ENCODE results near the gene GNE. TPM values are rescaled to one million over a fixed set of nuclear protein-coding genes. Genes with fewer than 3 reads are reported as not detected.

Gene GNE
- total RNA-seq, 1 donor from 2014 or later = 22.7 TPM

DNA sequence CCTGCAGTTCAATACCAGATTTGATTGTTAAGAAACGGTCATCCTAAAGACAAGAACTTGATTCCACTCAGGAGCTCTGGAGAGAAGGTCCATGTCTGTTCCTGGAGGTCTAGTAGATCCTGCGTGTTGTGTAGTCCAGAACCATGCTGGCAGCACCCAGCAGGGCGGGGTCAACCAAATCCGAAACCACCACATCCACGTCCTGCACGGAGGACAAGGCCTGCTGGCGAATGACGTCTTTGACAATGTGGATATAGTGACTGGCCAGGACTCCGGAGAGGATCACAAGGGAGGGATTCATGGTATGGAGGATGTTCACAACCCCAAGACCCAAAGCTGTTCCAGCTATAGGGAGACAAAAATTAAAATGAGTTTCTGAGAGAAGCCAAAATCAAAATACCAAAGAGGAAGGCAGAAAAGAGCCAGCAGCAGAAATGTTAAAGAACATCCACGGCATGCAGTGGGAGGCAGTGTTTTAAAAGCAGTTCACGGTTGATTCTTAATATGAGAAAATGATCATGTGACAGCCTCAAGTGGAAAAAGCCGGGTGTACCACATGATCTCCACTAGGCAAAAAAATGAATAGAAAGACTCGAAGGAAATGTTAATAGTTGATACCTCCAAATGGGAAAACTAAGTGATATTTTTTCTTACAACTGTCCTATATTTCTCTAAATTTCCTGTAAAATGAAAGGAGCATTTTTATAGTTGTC is 40.8 kb downstream of the GNE start:
- H3K36me3 Mint-ChIP-seq (ENCODE audit: low read depth) = peaks cover 54% of the 10 kb centered on the region
- peaks cover 44% of the 10 kb centered on the region for H3K4me1 Mint-ChIP-seq (ENCODE audit: low read depth)
- peak overlapping the region; percentile 71 for H3K4me3 Mint-ChIP-seq
- H3K9me3 Mint-ChIP-seq = no peaks in the 10 kb centered on the region
- no peak for DNase-seq (ENCODE audit: low spot score)
- peak overlapping the region; percentile 90 for H3K27ac Mint-ChIP-seq
- intact Hi-C loops (cut with micrococcal nuclease) = loop anchor here (1.0 to 10.0 kb wide), 3 partner anchors 10 to 357 kb away; partner anchors contain the start of gene MELK
- H3K27me3 Mint-ChIP-seq (ENCODE audit: insufficient read depth) = no peaks in the 10 kb centered on the region

DNA sequence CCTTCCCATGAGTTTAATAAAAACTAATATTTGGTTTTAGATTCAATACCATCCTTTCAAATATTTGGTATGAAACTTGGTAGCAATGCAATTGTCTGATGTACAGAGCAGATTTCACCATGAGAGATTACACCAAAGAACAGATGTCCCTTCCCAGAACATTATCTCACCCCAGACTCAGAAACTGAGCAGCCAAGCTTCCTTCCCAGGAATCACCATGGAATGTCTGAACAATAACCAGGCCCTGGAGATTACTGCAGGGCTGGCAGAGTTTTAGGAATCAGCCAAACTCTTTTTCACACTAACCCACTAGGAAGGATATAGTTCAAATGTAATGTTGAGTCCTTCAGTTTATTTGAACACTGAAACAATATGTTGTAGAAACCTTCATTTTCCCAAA is 43.7 kb downstream of the GNE start:
- Mint-ChIP-seq H3K36me3 (ENCODE audit: low read depth) (peaks cover 54% of the 10 kb centered on the region), H3K27ac (no peak overlapping the region), H3K4me3 (no peak overlapping the region), H3K4me1 (ENCODE audit: low read depth) (peaks cover 46% of the 10 kb centered on the region), H3K9me3 (no peaks in the 10 kb centered on the region), H3K27me3 (ENCODE audit: insufficient read depth) (no peaks in the 10 kb centered on the region)
- intact Hi-C loops (cut with micrococcal nuclease) = loop anchor here (10.0 kb wide), 1 partner anchor 360 kb away; the partner anchor contains the start of gene MELK
- DNase-seq (ENCODE audit: low spot score) = no peak

DNA sequence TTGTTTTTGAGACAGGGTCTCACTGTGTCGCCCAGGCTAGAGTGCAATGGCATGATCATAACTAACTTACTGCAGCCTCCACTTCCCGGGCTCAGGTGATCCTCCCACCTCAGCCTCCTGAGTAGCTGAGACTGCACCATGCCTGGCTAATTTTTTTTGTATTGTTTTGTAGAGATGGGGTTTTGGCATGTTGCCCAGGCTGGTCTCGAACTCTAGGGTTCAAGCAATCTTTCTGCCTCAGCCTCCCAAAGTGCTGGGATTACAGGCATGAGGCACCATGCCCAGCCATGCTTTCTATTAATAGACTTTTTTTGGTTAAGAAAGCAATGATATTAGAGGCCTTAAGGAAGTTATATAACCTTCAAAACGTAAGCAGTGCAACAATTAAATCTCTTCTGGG is 44.3 kb downstream of the GNE start:
- Mint-ChIP-seq H3K27ac (no peak overlapping the region), H3K36me3 (ENCODE audit: low read depth) (peaks cover 53% of the 10 kb centered on the region), H3K9me3 (no peaks in the 10 kb centered on the region), H3K27me3 (ENCODE audit: insufficient read depth) (no peaks in the 10 kb centered on the region), H3K4me3 (no peak overlapping the region), H3K4me1 (ENCODE audit: low read depth) (peaks cover 46% of the 10 kb centered on the region)
- intact Hi-C loops (cut with micrococcal nuclease) = loop anchor here (10.0 kb wide), 1 partner anchor 361 kb away; the partner anchor contains the start of gene MELK
- DNase-seq (ENCODE audit: low spot score) = no peak

DNA sequence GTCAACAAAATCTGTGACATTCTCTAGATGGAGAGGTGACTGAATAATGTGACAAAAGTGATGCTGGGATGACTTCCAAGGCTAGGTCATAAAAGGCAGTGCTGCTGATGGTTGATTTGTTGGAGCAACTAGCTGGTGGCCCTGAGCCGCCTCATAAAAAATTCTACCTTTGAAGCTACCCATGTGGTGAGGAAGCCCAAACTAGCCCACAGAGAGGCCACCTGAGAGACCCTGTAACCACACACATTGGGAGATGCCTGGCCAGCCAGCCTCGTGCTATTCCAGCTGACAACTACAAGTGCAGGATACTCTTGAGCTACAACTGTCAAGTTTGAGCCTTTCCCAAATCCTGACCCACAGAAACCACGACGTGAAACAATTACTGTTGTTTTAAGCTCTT is 44.9 kb downstream of the GNE start:
- intact Hi-C loops (cut with micrococcal nuclease) = loop anchor here (10.0 kb wide), 1 partner anchor 361 kb away; the partner anchor contains the start of gene MELK
- no peak for DNase-seq (ENCODE audit: low spot score)
- H3K27ac Mint-ChIP-seq = peak overlapping the region; percentile 77
- no peaks in the 10 kb centered on the region for H3K27me3 Mint-ChIP-seq (ENCODE audit: insufficient read depth)
- H3K36me3 Mint-ChIP-seq (ENCODE audit: low read depth) = peaks cover 53% of the 10 kb centered on the region
- peaks cover 46% of the 10 kb centered on the region for H3K4me1 Mint-ChIP-seq (ENCODE audit: low read depth)
- H3K4me3 Mint-ChIP-seq = no peak overlapping the region
- H3K9me3 Mint-ChIP-seq = no peaks in the 10 kb centered on the region

DNA sequence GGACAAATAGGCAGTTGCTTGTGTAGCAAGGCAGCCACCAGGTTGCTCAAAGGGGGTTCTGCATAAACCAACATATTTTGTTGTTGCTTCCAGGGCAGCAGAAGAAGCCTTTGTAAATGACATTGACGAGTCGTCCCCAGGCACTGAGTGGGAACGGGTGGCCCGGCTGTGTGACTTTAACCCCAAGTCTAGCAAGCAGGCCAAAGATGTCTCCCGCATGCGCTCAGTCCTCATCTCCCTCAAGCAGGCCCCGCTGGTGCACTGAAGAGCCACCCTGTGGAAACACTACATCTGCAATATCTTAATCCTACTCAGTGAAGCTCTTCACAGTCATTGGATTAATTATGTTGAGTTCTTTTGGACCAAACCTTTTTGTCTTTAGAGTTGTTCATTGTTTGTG is 46.7 kb downstream of the GNE start:
- Mint-ChIP-seq H3K9me3 (no peaks in the 10 kb centered on the region), H3K4me3 (no peak overlapping the region), H3K27ac (no peak overlapping the region), H3K4me1 (ENCODE audit: low read depth) (peaks cover 48% of the 10 kb centered on the region), H3K36me3 (ENCODE audit: low read depth) (peaks cover 57% of the 10 kb centered on the region), H3K27me3 (ENCODE audit: insufficient read depth) (no peaks in the 10 kb centered on the region)
- no peak for DNase-seq (ENCODE audit: low spot score)
- intact Hi-C loops (cut with micrococcal nuclease) = loop anchor here (10.0 kb wide), 1 partner anchor 363 kb away; the partner anchor contains the start of gene MELK

DNA sequence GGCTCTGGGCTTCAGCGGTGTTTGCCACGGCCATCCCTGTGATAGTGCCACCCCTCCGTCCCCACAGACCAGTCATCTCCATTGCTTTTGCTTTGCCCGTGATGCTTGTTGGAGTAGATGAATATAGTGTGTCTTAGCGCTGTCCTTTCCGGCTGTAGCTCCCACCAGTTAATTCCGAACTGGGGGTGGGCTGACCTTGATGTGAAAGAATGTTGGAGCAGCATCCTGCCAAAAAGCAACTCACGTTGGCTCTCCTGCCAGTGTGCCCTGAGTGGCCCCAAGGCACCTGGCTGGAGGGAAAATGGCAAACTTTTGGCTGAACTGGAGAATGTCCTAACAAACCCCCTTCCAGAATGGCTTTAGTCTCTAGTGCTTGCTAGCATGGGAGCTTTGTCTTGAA is 47.5 kb downstream of the GNE start:
- H3K4me3 Mint-ChIP-seq = no peak overlapping the region
- no peaks in the 10 kb centered on the region for H3K9me3 Mint-ChIP-seq
- intact Hi-C loops (cut with micrococcal nuclease) = loop anchor here (10.0 kb wide), 1 partner anchor 364 kb away; the partner anchor contains the start of gene MELK
- H3K27me3 Mint-ChIP-seq (ENCODE audit: insufficient read depth) = no peaks in the 10 kb centered on the region
- H3K27ac Mint-ChIP-seq = no peak overlapping the region
- peaks cover 57% of the 10 kb centered on the region for H3K36me3 Mint-ChIP-seq (ENCODE audit: low read depth)
- DNase-seq (ENCODE audit: low spot score) = no peak
- H3K4me1 Mint-ChIP-seq (ENCODE audit: low read depth) = peaks cover 50% of the 10 kb centered on the region

DNA sequence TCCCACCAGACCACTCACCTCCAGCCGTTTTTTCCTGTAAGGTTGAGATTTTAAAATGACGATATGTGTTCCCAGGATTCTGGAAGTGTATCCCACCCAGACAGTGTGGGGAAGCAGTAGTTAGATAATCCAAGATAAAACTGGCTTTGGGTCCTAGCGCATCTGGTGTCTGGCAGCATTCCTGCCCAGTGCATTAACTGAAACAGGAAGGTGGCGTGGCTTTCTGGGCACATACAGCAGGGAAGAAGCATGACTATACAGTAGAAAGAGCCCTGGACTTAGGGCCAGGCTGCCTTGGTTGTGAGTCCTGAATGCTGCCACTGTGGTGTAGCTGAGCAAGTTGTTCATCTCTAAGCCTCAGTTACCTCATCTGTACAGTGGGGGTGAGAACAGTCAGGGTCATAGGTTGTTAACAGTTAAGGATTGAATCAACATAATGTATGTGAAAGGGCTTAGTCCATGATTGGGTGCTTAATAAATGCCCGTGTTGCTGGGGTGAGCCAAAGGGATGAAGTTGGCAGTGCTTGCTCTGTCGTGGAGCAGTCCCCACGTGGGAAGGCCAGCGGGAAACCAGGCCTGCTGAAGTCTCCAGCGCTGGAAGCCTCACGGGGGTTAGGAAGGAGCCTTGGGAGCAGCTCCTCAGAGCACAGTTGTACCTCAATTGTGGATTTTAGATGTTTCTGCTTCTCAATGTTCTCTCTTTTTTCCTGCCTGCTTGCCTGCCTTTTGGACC is 49.6 kb downstream of the GNE start:
- intact Hi-C loops (cut with micrococcal nuclease) = no loop called here
- H3K4me3 Mint-ChIP-seq = no peak overlapping the region
- H3K27ac Mint-ChIP-seq = peak overlapping the region; percentile 80
- H3K36me3 Mint-ChIP-seq (ENCODE audit: low read depth) = peaks cover 68% of the 10 kb centered on the region
- H3K9me3 Mint-ChIP-seq = no peaks in the 10 kb centered on the region
- peaks cover 60% of the 10 kb centered on the region for H3K4me1 Mint-ChIP-seq (ENCODE audit: low read depth)
- no peaks in the 10 kb centered on the region for H3K27me3 Mint-ChIP-seq (ENCODE audit: insufficient read depth)
- no peak for DNase-seq (ENCODE audit: low spot score)

DNA sequence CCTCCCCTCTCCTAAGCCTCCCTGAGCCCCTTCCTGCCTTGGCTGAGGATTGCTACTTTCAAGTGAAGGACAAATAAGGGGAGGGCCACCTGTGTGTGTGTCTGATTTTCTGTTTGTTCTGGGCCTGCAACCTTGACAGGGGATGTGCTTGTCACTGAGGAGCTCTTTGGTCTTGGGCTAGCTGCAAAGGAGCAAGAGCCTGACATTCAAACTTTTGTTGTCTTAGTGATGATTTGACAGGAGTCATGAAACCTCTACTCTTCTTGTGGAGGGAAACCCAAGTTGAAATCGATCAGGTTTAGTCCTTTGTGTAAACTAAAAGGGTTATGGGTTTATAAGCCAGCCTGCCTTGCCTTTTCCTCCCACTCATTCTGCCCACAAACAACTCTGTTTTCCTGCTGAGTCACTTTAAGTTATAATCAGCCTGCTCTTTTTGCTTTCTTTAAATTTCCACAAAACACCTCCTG is 50.7 kb downstream of the GNE start:
- Mint-ChIP-seq H3K36me3 (ENCODE audit: low read depth) (peaks cover 72% of the 10 kb centered on the region), H3K9me3 (no peaks in the 10 kb centered on the region), H3K27me3 (ENCODE audit: insufficient read depth) (no peaks in the 10 kb centered on the region), H3K4me1 (ENCODE audit: low read depth) (peaks cover 56% of the 10 kb centered on the region), H3K27ac (peak overlapping the region; percentile 80), H3K4me3 (peak overlapping the region; percentile 60)
- intact Hi-C loops (cut with micrococcal nuclease) = loop anchor here (1.0 kb wide), 2 partner anchors 10 to 17 kb away; partner anchors contain the start of gene CLTA
- no peak for DNase-seq (ENCODE audit: low spot score)

DNA sequence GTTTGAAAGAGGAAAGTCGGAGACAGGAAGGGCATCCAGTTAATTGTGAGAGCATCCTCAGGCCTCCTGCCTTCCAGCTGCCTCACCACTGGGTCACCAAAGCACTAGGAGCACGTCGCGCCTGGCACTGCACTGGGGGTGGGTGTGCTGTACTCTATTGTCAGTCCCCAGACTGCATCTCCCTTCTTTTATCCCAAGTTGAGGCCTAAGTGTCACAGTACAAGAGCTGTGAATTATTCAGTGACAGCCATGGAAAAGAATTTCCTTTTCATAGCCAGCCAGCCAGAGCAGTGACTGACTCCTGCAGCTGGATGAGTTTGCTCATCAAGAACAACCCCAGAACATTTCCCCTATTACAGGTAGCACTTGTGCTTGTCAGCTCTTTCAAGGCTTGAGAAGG is 51.2 kb downstream of the GNE start:
- no peaks in the 10 kb centered on the region for H3K27me3 Mint-ChIP-seq (ENCODE audit: insufficient read depth)
- peak overlapping the region; percentile 80 for H3K27ac Mint-ChIP-seq
- peak overlapping the region; percentile 11 for H3K4me3 Mint-ChIP-seq
- DNase-seq (ENCODE audit: low spot score) = no peak
- peaks cover 56% of the 10 kb centered on the region for H3K4me1 Mint-ChIP-seq (ENCODE audit: low read depth)
- peaks cover 76% of the 10 kb centered on the region for H3K36me3 Mint-ChIP-seq (ENCODE audit: low read depth)
- intact Hi-C loops (cut with micrococcal nuclease) = loop anchor here (1.0 kb wide), 2 partner anchors 10 to 17 kb away; partner anchors contain the start of gene CLTA
- no peaks in the 10 kb centered on the region for H3K9me3 Mint-ChIP-seq

DNA sequence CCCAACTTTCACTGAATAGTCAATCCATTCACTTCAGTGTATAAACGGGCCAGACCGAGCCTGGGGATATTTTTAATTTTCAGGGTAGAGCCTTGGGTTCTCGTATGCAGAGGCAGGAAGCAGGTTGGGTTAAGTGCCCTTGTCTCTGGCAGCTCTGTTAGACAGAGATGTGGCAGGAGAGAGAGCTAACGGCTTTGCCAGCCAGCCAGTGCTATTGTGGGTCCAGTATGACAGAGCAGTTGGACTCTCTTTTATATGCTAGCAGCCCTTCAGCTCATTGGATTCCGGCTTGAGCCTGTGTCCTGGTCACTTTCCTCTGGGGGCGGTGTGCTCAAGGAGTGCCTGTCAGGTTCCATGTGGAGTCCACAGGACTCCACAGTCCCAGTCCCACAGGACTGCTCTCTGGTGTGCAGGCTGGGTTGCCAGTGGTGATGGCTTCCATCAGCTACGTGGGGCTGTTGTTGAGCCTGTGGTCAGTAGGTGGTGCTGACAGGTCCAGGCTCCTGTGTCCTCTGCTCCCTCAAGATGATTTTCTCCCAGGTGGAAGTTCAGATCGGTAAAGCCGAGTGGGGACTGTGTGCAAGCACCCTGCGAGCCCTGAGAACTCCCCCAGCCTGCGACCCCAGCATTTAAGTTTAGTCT is 53.2 kb downstream of the GNE start:
- intact Hi-C loops (cut with micrococcal nuclease) = no loop called here
- Mint-ChIP-seq H3K4me3 (no peak overlapping the region), H3K36me3 (ENCODE audit: low read depth) (peaks cover 76% of the 10 kb centered on the region), H3K4me1 (ENCODE audit: low read depth) (peaks cover 56% of the 10 kb centered on the region), H3K27ac (no peak overlapping the region), H3K9me3 (no peaks in the 10 kb centered on the region), H3K27me3 (ENCODE audit: insufficient read depth) (no peaks in the 10 kb centered on the region)
- no peak for DNase-seq (ENCODE audit: low spot score)

DNA sequence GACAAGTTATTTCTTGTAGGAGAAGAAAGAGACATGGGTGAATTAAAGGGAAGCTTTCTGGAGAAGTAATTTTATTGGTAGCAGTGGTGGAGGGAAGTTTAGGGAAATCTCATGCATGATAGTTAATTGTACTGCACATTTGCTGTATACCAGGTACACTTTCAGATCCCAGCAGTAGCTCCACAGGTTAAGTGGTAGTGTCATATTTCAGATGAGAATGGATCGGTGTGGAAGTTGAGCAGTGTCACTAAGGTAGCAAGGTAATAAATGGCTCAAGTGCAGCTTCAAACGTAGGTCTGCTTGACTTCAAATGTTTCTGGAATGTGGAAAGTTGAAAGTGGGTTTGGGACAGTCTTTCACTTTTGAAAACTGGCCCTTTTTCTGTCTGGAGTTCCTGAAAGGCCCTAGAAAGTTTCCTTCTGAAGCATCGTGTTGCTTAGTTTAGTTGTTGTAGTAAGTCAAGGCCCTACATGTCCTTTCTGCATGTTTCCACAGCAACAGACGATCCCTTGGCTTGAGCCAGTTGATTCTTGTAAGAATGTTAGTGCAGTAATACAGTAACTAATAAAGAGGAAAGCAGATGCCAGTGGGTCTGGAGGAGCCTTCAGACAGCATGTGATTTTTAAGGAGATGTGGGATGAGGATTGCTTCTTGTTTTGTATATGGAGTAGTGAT is 63.8 kb downstream of the GNE start:
- Mint-ChIP-seq H3K27me3 (ENCODE audit: insufficient read depth) (no peaks in the 10 kb centered on the region), H3K4me1 (ENCODE audit: low read depth) (peaks cover 51% of the 10 kb centered on the region), H3K36me3 (ENCODE audit: low read depth) (peaks cover 40% of the 10 kb centered on the region), H3K9me3 (no peaks in the 10 kb centered on the region), H3K4me3 (peak overlapping the region; percentile 51), H3K27ac (peak overlapping the region; percentile 32)
- intact Hi-C loops (cut with micrococcal nuclease) = loop anchor here (5.0 to 10.0 kb wide), 3 partner anchors 293 to 1270 kb away; partner anchors contain the start of gene ZBTB5
- no peak for DNase-seq (ENCODE audit: low spot score)

DNA sequence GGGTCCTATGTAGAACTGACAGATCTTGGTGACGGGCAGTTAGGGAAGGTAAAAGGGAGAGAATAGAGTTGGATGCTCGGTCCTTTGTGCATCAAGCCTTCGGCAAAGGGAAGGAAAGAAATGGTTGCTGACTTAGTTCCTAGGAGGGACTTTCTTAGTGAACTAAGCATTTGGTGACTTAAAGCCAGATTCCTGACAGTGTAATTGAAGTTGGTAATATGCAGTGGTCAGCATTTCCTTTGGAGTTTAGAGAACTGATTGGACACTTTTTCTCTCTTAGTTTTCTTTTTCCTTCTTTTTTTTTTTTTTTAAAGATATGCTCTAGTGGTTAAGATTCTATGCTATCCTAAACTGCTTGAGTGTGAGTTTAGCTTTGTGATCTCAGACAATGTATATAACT is 65.2 kb downstream of the GNE start:
- H3K4me3 Mint-ChIP-seq = peak overlapping the region; percentile 96
- intact Hi-C loops (cut with micrococcal nuclease) = loop anchor here (5.0 to 10.0 kb wide), 3 partner anchors 294 to 1272 kb away; partner anchors contain the start of gene ZBTB5
- peaks cover 36% of the 10 kb centered on the region for H3K36me3 Mint-ChIP-seq (ENCODE audit: low read depth)
- peaks cover 4% of the 10 kb centered on the region for H3K27me3 Mint-ChIP-seq (ENCODE audit: insufficient read depth)
- no peaks in the 10 kb centered on the region for H3K9me3 Mint-ChIP-seq
- H3K4me1 Mint-ChIP-seq (ENCODE audit: low read depth) = peaks cover 52% of the 10 kb centered on the region
- H3K27ac Mint-ChIP-seq = no peak overlapping the region
- no peak for DNase-seq (ENCODE audit: low spot score)
